Measurements from ENCODE around the gene TPPP.

The TPPP gene

DNA sequence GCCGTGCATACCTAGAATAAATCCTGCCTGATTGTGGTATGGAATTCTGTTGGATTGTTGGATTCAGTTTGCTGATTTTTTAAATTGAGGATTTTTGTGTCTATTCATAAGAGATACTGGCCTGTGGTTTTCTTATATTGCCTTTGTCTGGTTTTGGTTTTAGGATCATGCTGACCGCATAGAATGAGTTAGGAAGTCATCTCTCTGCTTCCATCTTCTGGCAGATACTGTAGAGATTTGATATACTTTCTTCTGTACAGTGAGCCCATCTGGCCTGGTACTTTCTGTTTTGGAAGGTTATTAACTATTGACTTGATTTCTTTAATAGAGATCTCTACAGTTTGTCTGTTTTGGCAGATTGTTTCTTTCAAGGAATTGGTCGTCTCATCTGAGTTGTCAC lies 66.3 kb downstream of the TPPP start:
- Histone ChIP-seq H3K4me3 (ENCODE audit: low read depth, low read length) (no peak overlapping the region), H3K4me1 (ENCODE audit: control insufficient read depth, insufficient read depth, low read length) (no peaks in the 10 kb centered on the region), H3K9me3 (ENCODE audit: control insufficient read depth, insufficient read depth, low read depth, low read length) (no peaks in the 10 kb centered on the region), H3K27ac (ENCODE audit: extremely low read depth, low read depth, low read length) (no peak overlapping the region), H3K36me3 (ENCODE audit: control insufficient read depth in 2 of 2, insufficient read depth in 1 of 2, low read length in 2 of 2) (peaks cover 30 to 73% of the 10 kb centered on the region in 2 experiments)
- ChIA-PET POLR2A (interaction anchor here (1.5 kb wide), 1 partner anchor 17 kb away, joined by 3 read pairs; no protein-coding TSS in a partner anchor), CTCF (no interaction called here)
- TF ChIP-seq, protein P1, sequence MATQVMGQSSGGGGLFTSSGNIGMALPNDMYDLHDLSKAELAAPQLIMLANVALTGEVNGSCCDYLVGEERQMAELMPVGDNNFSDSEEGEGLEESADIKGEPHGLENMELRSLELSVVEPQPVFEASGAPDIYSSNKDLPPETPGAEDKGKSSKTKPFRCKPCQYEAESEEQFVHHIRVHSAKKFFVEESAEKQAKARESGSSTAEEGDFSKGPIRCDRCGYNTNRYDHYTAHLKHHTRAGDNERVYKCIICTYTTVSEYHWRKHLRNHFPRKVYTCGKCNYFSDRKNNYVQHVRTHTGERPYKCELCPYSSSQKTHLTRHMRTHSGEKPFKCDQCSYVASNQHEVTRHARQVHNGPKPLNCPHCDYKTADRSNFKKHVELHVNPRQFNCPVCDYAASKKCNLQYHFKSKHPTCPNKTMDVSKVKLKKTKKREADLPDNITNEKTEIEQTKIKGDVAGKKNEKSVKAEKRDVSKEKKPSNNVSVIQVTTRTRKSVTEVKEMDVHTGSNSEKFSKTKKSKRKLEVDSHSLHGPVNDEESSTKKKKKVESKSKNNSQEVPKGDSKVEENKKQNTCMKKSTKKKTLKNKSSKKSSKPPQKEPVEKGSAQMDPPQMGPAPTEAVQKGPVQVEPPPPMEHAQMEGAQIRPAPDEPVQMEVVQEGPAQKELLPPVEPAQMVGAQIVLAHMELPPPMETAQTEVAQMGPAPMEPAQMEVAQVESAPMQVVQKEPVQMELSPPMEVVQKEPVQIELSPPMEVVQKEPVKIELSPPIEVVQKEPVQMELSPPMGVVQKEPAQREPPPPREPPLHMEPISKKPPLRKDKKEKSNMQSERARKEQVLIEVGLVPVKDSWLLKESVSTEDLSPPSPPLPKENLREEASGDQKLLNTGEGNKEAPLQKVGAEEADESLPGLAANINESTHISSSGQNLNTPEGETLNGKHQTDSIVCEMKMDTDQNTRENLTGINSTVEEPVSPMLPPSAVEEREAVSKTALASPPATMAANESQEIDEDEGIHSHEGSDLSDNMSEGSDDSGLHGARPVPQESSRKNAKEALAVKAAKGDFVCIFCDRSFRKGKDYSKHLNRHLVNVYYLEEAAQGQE (tag by site-specific recombination; IDR thresholded peaks at IDR 0.05), result no peak
- TF ChIP-seq ZNF600 (tag by site-specific recombination; IDR thresholded peaks at IDR 0.05), result no peak
- TF ChIP-seq, protein P2, sequence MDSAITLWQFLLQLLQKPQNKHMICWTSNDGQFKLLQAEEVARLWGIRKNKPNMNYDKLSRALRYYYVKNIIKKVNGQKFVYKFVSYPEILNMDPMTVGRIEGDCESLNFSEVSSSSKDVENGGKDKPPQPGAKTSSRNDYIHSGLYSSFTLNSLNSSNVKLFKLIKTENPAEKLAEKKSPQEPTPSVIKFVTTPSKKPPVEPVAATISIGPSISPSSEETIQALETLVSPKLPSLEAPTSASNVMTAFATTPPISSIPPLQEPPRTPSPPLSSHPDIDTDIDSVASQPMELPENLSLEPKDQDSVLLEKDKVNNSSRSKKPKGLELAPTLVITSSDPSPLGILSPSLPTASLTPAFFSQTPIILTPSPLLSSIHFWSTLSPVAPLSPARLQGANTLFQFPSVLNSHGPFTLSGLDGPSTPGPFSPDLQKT (IDR thresholded peaks at IDR 0.05; ENCODE audit: borderline replicate concordance, low read depth, low read length), result no peak
- TF ChIP-seq, protein P3, sequence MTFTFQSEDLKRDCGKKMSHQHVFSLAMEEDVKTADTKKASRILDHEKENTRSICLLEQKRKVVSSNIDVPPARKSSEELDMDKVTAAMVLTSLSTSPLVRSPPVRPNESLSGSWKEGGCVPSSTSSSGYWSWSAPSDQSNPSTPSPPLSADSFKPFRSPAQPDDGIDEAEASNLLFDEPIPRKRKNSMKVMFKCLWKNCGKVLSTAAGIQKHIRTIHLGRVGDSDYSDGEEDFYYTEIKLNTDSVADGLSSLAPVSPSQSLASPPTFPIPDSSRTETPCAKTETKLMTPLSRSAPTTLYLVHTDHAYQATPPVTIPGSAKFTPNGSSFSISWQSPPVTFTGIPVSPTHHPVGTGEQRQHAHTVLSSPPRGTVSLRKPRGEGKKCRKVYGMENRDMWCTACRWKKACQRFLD (tag by site-specific recombination; IDR thresholded peaks at IDR 0.05), result no peak
- no peak for TF ChIP-seq ZNF223 (tag by site-specific recombination; IDR thresholded peaks at IDR 0.05)
- TF ChIP-seq ZIC2 (tag by site-specific recombination; IDR thresholded peaks at IDR 0.05), result no peak
- TF ChIP-seq ZFP41 (tag by site-specific recombination; IDR thresholded peaks at IDR 0.05; ENCODE audit: borderline replicate concordance), result no peak
- no peak for TF ChIP-seq MYNN (tag by site-specific recombination; IDR thresholded peaks at IDR 0.05; ENCODE audit: borderline replicate concordance)
- no peak for TF ChIP-seq ZNF677 (tag by site-specific recombination; IDR thresholded peaks at IDR 0.05)
- TF ChIP-seq, protein P4, sequence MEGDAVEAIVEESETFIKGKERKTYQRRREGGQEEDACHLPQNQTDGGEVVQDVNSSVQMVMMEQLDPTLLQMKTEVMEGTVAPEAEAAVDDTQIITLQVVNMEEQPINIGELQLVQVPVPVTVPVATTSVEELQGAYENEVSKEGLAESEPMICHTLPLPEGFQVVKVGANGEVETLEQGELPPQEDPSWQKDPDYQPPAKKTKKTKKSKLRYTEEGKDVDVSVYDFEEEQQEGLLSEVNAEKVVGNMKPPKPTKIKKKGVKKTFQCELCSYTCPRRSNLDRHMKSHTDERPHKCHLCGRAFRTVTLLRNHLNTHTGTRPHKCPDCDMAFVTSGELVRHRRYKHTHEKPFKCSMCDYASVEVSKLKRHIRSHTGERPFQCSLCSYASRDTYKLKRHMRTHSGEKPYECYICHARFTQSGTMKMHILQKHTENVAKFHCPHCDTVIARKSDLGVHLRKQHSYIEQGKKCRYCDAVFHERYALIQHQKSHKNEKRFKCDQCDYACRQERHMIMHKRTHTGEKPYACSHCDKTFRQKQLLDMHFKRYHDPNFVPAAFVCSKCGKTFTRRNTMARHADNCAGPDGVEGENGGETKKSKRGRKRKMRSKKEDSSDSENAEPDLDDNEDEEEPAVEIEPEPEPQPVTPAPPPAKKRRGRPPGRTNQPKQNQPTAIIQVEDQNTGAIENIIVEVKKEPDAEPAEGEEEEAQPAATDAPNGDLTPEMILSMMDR (tag by site-specific recombination; IDR thresholded peaks at IDR 0.05), result no peak
- no peak for TF ChIP-seq ZNF416 (tag by site-specific recombination; IDR thresholded peaks at IDR 0.05)
- TF ChIP-seq ZBTB17 (tag by site-specific recombination; IDR thresholded peaks at IDR 0.05), result no peak
- TF ChIP-seq ZNF571 (tag by site-specific recombination; IDR thresholded peaks at IDR 0.05), result no peak
- TF ChIP-seq, protein P5, sequence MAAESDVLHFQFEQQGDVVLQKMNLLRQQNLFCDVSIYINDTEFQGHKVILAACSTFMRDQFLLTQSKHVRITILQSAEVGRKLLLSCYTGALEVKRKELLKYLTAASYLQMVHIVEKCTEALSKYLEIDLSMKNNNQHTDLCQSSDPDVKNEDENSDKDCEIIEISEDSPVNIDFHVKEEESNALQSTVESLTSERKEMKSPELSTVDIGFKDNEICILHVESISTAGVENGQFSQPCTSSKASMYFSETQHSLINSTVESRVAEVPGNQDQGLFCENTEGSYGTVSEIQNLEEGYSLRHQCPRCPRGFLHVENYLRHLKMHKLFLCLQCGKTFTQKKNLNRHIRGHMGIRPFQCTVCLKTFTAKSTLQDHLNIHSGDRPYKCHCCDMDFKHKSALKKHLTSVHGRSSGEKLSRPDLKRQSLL (tag by site-specific recombination; IDR thresholded peaks at IDR 0.05), result no peak
- no peak for TF ChIP-seq ZNF792 (tag by site-specific recombination; IDR thresholded peaks at IDR 0.05)
- no peak for TF ChIP-seq ZNF174 (tag by site-specific recombination; IDR thresholded peaks at IDR 0.05)
- no peak for TF ChIP-seq ZNF423 (tag by site-specific recombination; IDR thresholded peaks at IDR 0.05)
- no peak for TF ChIP-seq ZNF354C (tag by site-specific recombination; IDR thresholded peaks at IDR 0.05; ENCODE audit: borderline replicate concordance, low read depth)
- TF ChIP-seq, protein P6, sequence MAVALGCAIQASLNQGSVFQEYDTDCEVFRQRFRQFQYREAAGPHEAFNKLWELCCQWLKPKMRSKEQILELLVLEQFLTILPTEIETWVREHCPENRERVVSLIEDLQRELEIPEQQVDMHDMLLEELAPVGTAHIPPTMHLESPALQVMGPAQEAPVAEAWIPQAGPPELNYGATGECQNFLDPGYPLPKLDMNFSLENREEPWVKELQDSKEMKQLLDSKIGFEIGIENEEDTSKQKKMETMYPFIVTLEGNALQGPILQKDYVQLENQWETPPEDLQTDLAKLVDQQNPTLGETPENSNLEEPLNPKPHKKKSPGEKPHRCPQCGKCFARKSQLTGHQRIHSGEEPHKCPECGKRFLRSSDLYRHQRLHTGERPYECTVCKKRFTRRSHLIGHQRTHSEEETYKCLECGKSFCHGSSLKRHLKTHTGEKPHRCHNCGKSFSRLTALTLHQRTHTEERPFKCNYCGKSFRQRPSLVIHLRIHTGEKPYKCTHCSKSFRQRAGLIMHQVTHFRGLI (tag by site-specific recombination; IDR thresholded peaks at IDR 0.05), result no peak

Measured in HEK293 (cell line).